ENCODE measurements around the gene ALDH4A1.
"Not testable (repeated sequence)": the region's sequence is repeated elsewhere in the genome, so short reads cannot be mapped to it uniquely, and the experiment has no call there.

The ALDH4A1 gene

GRCh38 chr1:18875796-18876128 lies 26.6 kb downstream of the ALDH4A1 start:
- no peak for DNase-seq

GRCh38 chr1:18875107-18875795 lies 27.1 kb downstream of the ALDH4A1 start:
- DNase-seq: peak; percentile 61 to 77

- DNase-seq: no peak
Measured at GRCh38 chr1:18874600-18874999, 27.8 kb downstream of the ALDH4A1 start.

GRCh38 chr1:18874036-18874435 lies 28.3 kb downstream of the ALDH4A1 start:
- DNase-seq: no peak

- no peak for DNase-seq
Measured at GRCh38 chr1:18872071-18872611, 30.2 kb downstream of the ALDH4A1 start.

GRCh38 chr1:18871401-18872070 lies 30.8 kb downstream of the ALDH4A1 start:
- no peak for DNase-seq

- no peak for DNase-seq
Measured at GRCh38 chr1:18870957-18871356, 31.4 kb downstream of the ALDH4A1 start.

- DNase-seq: not testable (repeated sequence)
Measured at GRCh38 chr1:18870595-18870865, 31.8 kb downstream of the ALDH4A1 start.

GRCh38 chr1:18869847-18870594 lies 32.3 kb downstream of the ALDH4A1 start:
- DNase-seq: no peak

- DNase-seq: no peak
Measured at GRCh38 chr1:18868801-18869424, 33.4 kb downstream of the ALDH4A1 start.

- DNase-seq: no peak
Measured at GRCh38 chr1:18868354-18868753, 34.0 kb downstream of the ALDH4A1 start.

- no peak for DNase-seq
Measured at GRCh38 chr1:18866846-18867245, 35.5 kb downstream of the ALDH4A1 start.

- no peak for DNase-seq
Measured at GRCh38 chr1:18866314-18866713, 36.0 kb downstream of the ALDH4A1 start.

GRCh38 chr1:18865176-18865575 lies 37.2 kb downstream of the ALDH4A1 start:
- DNase-seq: no peak

GRCh38 chr1:18861590-18861989 lies 40.8 kb downstream of the ALDH4A1 start:
- DNase-seq: no peak

GRCh38 chr1:18861082-18861481 lies 41.3 kb downstream of the ALDH4A1 start:
- peak; percentile 11 to 33 for DNase-seq

GRCh38 chr1:18859560-18859959 lies 42.8 kb downstream of the ALDH4A1 start, which contains the start of gene TAS1R2:
Gene TAS1R2, minus strand, starts transcription at chr1:18859660. Its CDS starts 0 bp downstream, at chr1:18859660.
- no peak for DNase-seq

GRCh38 chr1:18858070-18858688 lies 44.2 kb downstream of the ALDH4A1 start:
- DNase-seq: no peak

GRCh38 chr1:18856435-18856834 lies 45.9 kb downstream of the ALDH4A1 start:
- no peak for DNase-seq

- DNase-seq: no peak
Measured at GRCh38 chr1:18855573-18855972, 46.8 kb downstream of the ALDH4A1 start.

GRCh38 chr1:18854331-18855025 lies 47.9 kb downstream of the ALDH4A1 start:
- DNase-seq: no peak

GRCh38 chr1:18852501-18852900 lies 49.9 kb downstream of the ALDH4A1 start:
- no peak for DNase-seq
